HCT116 (cell line): ENCODE results near the gene CPZ. TPM values are rescaled to one million over a fixed set of nuclear protein-coding genes. Genes with fewer than 3 reads are reported as not detected.

Experiments used
- ATAC-seq: fragments of 200-7000 bp; cut with Tn5 transposase; 2 replicates; pipeline ENCODE4 v1.9.1; 2020; ENCODE audit warnings: mild to moderate bottlenecking, moderate library complexity
- BruUV-seq: library from RNA; stranded (reverse); fragments of 400-500 nt; replicated peaks from 2 replicates; lab custom pipeline; 2021; lab: Mats Ljungman, UMichigan
- CTCF ChIA-PET: fragments of 300-600 bp; sonication (Branson Sonifier 250); formaldehyde crosslinking; loops from one replicate; lab custom pipeline; 2021; ENCODE audit warnings: antibody characterized with exemption; lab: Charles Lee
- POLR2A ChIA-PET: fragments of 300-600, 350-600 bp; sonication (Branson Sonifier 250); formaldehyde crosslinking; loops from one replicate; lab custom pipeline; 2021; ENCODE audit warnings: antibody characterized with exemption; lab: Charles Lee
- RAD21 ChIA-PET, 2 experiments: fragments of 300-600 bp; sonication (Branson Sonifier 250); formaldehyde crosslinking; loops; one replicate each; lab custom pipeline; 2023; ENCODE audit warnings: low total read pairs in 2 of 2; ENCODE audit not compliant: uncharacterized antibody in 2 of 2, unreplicated experiment in 2 of 2, low non-redundant PET in 1 of 2; lab: Charles Lee
- DNase-seq: peaks from one replicate; pipeline ENCODE4 v3.0.0-alpha.2; 2010; ENCODE audit warnings: low read depth, low spot score
- H2AFZ ChIP-seq: fragments of 200-600 bp; shearing (Covaris generic), sonication (generic); 2 replicates; pipeline ENCODE4 v1.6.1; 2017; ENCODE audit warnings: low read depth, mixed run types, mixed read lengths, antibody characterized with exemption, low read length; ENCODE audit not compliant: poor library complexity, severe bottlenecking
- H3K27ac ChIP-seq: 2 replicates; pipeline ENCODE4 v1.5.1; 2012; ENCODE audit warnings: low read depth, low read length
- H3K27me3 ChIP-seq: fragments of 200-600 bp; sonication (generic); 2 replicates; pipeline ENCODE4 v1.6.1; 2016; ENCODE audit warnings: mixed run types, low read length, mixed read lengths; ENCODE audit not compliant: insufficient read depth
- H3K36me3 ChIP-seq, 2 experiments: fragments of 200-500 bp in 1 of 2; fragments of 200-600 bp in 1 of 2; sonication (Bioruptor generic) in 1 of 2; sonication (generic) in 1 of 2; 2 replicates each; pipeline versions ENCODE4 v1.5.1 to v1.6.1; 2014 to 2016; ENCODE audit warnings: low read length in 2 of 2, inconsistent platforms in 1 of 2, mixed read lengths in 1 of 2, mixed run types in 1 of 2; ENCODE audit not compliant: insufficient read depth in 2 of 2, control insufficient read depth in 1 of 2
- H3K4me1 ChIP-seq, 2 experiments: fragments of 200-600 bp in 1 of 2; sonication (generic) in 1 of 2; 2 replicates each; pipeline versions ENCODE4 v1.5.1 to v1.6.1; 2012 to 2017; ENCODE audit warnings: low read length in 2 of 2, inconsistent platforms in 1 of 2, mild to moderate bottlenecking in 1 of 2, mixed read lengths in 1 of 2, mixed run types in 1 of 2, moderate library complexity in 1 of 2; ENCODE audit not compliant: insufficient read depth in 2 of 2, control insufficient read depth in 1 of 2
- H3K4me2 ChIP-seq: fragments of 200-600 bp; sonication (generic); 2 replicates; pipeline ENCODE4 v1.6.1; 2017; ENCODE audit warnings: mixed run types, low read length, mixed read lengths
- H3K4me3 ChIP-seq, 2 experiments: fragments of 200-600 bp in 1 of 2; sonication (generic) in 1 of 2; replicated peaks in 1 of 2; 2 replicates each; pipeline ENCODE4 v1.5.1; 2011 to 2016; ENCODE audit warnings: low read length in 2 of 2, control low read depth in 1 of 2, low read depth in 1 of 2, mild to moderate bottlenecking in 1 of 2, mixed read lengths in 1 of 2, mixed run types in 1 of 2
- H3K79me2 ChIP-seq: fragments of 200-600 bp; sonication (generic); 2 replicates; pipeline ENCODE4 v1.6.1; 2017; ENCODE audit warnings: mild to moderate bottlenecking, mixed run types, low read length, moderate library complexity, mixed read lengths; ENCODE audit not compliant: insufficient read depth
- H3K9ac ChIP-seq: fragments of 200-600 bp; sonication (generic); 2 replicates; pipeline ENCODE4 v1.6.1; 2016; ENCODE audit warnings: low read length, mixed read lengths
- H3K9me2 ChIP-seq: fragments of 200-600 bp; sonication (generic), shearing (Covaris generic); 2 replicates; pipeline ENCODE4 v1.6.1; 2017; ENCODE audit warnings: mixed run types, mild to moderate bottlenecking, moderate library complexity; ENCODE audit not compliant: insufficient read depth
- H3K9me3 ChIP-seq, 2 experiments: fragments of 200-500 bp in 1 of 2; fragments of 200-600 bp in 1 of 2; sonication (Bioruptor generic) in 1 of 2; sonication (generic) in 1 of 2; 2 replicates each; pipeline ENCODE4 v1.6.1; 2014 to 2017; ENCODE audit warnings: low read length in 2 of 2, mixed read lengths in 2 of 2, inconsistent platforms in 1 of 2, low read depth in 1 of 2, mild to moderate bottlenecking in 1 of 2, mixed run types in 1 of 2, moderate library complexity in 1 of 2; ENCODE audit not compliant: control insufficient read depth in 1 of 2, insufficient read depth in 1 of 2
- H4K20me1 ChIP-seq: fragments of 200-600 bp; sonication (generic), shearing (Covaris generic); 2 replicates; pipeline ENCODE4 v1.6.1; 2017; ENCODE audit warnings: mixed run types, mild to moderate bottlenecking, moderate library complexity; ENCODE audit not compliant: insufficient read depth
- CEBPB ChIP-seq: IDR thresholded peaks from 2 replicates; pipeline ENCODE4 v1.6.1; 2012; ENCODE audit warnings: low read depth
- CTCF ChIP-seq, 3 experiments: fragments of 200-600 bp in 1 of 3; sonication (generic) in 1 of 3; IDR thresholded peaks in 2 of 3; conservative IDR thresholded peaks in 1 of 3; 2 replicates each; pipeline ENCODE4 v1.5.1; 2012 to 2017; ENCODE audit warnings: low read depth in 2 of 3, low read length in 2 of 3, antibody characterized with exemption in 1 of 3, borderline replicate concordance in 1 of 3, control low read depth in 1 of 3, mild to moderate bottlenecking in 1 of 3, mixed read lengths in 1 of 3, mixed run types in 1 of 3, moderate library complexity in 1 of 3; ENCODE audit not compliant: insufficient read depth in 1 of 3
- ELF1 ChIP-seq: IDR thresholded peaks from 2 replicates; pipeline ENCODE4 v1.6.1; 2012; ENCODE audit warnings: low read depth, borderline replicate concordance
- EZH2phosphoT487 ChIP-seq: fragments of 200-600 bp; IDR thresholded peaks from 2 replicates; pipeline ENCODE4 v1.6.1; 2018; ENCODE audit warnings: antibody characterized with exemption, borderline replicate concordance
- FOSL1 ChIP-seq: IDR thresholded peaks from 2 replicates; pipeline ENCODE4 v1.6.1; 2012; ENCODE audit warnings: low read depth
- POLR2A ChIP-seq: IDR thresholded peaks from 2 replicates; pipeline ENCODE4 v1.7.0; 2011; ENCODE audit warnings: borderline replicate concordance; ENCODE audit not compliant: insufficient read depth, insufficient read length; ENCODE audit errors: extremely low read depth
- REST ChIP-seq: IDR thresholded peaks from 2 replicates; pipeline ENCODE4 v1.6.1; 2012; ENCODE audit warnings: low read depth
- YY1 ChIP-seq: IDR thresholded peaks from 2 replicates; pipeline ENCODE4 v1.6.1; 2011; ENCODE audit warnings: low read length, low read depth, moderate library complexity, mild to moderate bottlenecking; ENCODE audit not compliant: insufficient replicate concordance; ENCODE audit errors: extremely low read depth
- ZFX ChIP-seq: fragments of 450-650 bp; IDR thresholded peaks from 2 replicates; pipeline ENCODE4 v1.6.1; 2017
- ZNF274 ChIP-seq: fragments of 200-500 bp; sonication (Bioruptor generic); IDR thresholded peaks from 2 replicates; pipeline ENCODE4 v1.6.1; 2014; ENCODE audit warnings: mild to moderate bottlenecking, low read depth, low read length, inconsistent platforms
- intact Hi-C: fragments of 100-400 bp; cut with micrococcal nuclease; formaldehyde crosslinking; loops from 2 replicates; pipeline ENCODE4 v1.10.0; 2022
- total RNA-seq: library from RNA; stranded (reverse); gene quantifications from one replicate; pipeline ENCODE4 v1.2.1, GENCODE V29; 2021; ENCODE audit not compliant: unreplicated experiment

Gene CPZ
- total RNA-seq, 1 experiment from 2014 or later, result not detected

- H3K79me2 ChIP-seq, result no peaks in the 10 kb centered on the region
- ChIA-PET POLR2A (no interaction called here), CTCF (no interaction called here), RAD21 (no interaction called here)
- H2AFZ ChIP-seq, result no peak overlapping the region
- H3K4me2 ChIP-seq, result no peak overlapping the region
- peaks cover 0 to 5% of the 10 kb centered on the region in 2 experiments; a peak in 1 of 4 replicates for H3K4me1 ChIP-seq
- no peak overlapping the region for H3K9ac ChIP-seq
- no peak overlapping the region for H3K27ac ChIP-seq
- TF ChIP-seq ZFX (no peak), FOSL1 (no peak), POLR2A (no peak), YY1 (no peak), ZNF274 (no peak), EZH2phosphoT487 (no peak), CTCF (IDR thresholded peaks at IDR 0.05 in 2 of 3, conservative IDR thresholded peaks at IDR 0.05 in 1 of 3; ENCODE audit: borderline replicate concordance in 1 of 3, insufficient read depth in 1 of 3, low read depth in 2 of 3, low read length in 2 of 3) (no peak), ELF1 (no peak), CEBPB (no peak), REST (no peak)
- H3K36me3 ChIP-seq, result no peaks in the 10 kb centered on the region
- H3K9me2 ChIP-seq, result no peaks in the 10 kb centered on the region
- intact Hi-C loops, result no loop called here
- H3K9me3 ChIP-seq, result no peaks in the 10 kb centered on the region
- no peaks in the 10 kb centered on the region for H3K27me3 ChIP-seq
- DNase-seq, result no peak
- ATAC-seq, result no peak
- BruUV-seq, result no TSS peak
- H4K20me1 ChIP-seq, result no peaks in the 10 kb centered on the region
- H3K4me3 ChIP-seq, result no peak overlapping the region
These were observed 34.2 kb upstream of the CPZ start for GRCh38 chr4:8558080-8558960.
